ENCODE measurements around the gene HADH.
"Not testable (repeated sequence)": the region's sequence is repeated elsewhere in the genome, so short reads cannot be mapped to it uniquely, and the experiment has no call there.

The HADH gene

DNA sequence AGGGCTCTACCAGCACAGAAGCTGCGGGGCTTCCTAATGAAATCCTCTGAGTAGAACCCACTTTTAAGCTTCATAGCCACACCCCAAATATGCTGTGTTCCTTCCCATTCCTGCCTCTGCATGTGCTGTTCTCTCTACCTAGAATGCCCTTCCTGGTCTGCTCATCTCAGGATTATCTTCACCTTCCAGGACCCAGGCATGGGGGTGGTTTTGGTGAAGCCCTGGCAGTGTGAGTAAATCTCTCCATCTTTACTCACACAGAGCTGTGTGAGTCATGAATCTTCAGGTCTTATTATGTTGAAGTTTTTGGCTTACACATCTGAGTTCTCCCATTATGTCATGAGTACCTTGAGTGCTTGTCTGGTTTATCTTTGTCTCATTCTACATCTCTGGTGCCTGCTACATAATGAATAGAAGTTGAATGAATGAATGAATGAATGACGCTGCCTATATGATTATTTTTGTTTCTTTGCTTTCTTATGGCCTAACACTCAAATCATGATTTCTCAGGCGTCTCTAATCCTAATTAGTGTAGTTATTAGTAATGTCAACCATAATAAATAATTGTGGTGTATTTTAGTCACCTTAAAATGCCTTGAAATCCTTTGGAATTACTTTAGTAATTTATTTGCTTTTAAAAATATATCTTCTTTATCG lies 41.9 kb downstream of the HADH start:
- DNase-seq = no peak

DNA sequence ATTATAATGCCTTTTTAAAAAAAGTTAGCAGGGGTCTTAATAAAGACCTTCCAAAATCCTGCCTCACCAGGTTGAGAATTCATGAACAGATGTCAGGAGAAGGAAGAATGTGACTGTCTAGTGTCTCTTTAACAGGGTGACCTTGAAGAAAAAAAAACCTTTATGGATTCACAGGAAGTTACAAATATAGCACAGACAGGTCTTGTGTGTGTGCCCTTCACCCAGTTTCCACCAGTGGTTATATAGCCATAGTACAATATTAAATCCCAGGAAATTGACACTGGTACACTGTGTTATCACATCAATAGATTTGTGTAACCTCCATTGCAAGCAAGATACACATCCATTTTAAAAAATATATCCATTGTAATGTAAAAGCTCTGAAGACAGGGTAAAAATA lies 43.7 kb downstream of the HADH start:
- no peak for DNase-seq

GRCh38 chr4:108034565-108034964 lies 44.9 kb downstream of the HADH start:
- DNase-seq = no peak

GRCh38 chr4:108035691-108036090 lies 46.0 kb downstream of the HADH start:
- no peak for DNase-seq

- DNase-seq = peak; percentile 57 to 66
These were observed 46.5 kb downstream of the HADH start for GRCh38 chr4:108036213-108036612.

DNA sequence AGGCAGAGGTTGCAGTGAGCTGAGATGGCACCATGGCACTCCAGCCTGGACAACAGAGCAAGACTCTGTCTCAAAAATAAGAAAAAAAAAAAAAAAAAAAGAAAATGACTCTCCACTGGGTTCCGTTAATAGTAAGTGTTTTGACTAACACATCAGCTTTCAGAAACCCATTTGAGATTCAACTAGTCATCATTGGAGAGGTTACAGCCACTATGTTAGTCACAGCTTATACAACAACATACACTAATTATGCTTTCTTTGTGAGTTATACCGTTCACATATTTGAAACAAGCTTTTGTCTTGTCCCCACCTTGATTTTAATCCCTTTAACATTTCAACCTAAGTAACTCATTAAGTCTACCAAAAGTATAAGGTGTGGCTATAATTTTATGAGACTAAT lies 48.2 kb downstream of the HADH start:
- DNase-seq = no peak

DNA sequence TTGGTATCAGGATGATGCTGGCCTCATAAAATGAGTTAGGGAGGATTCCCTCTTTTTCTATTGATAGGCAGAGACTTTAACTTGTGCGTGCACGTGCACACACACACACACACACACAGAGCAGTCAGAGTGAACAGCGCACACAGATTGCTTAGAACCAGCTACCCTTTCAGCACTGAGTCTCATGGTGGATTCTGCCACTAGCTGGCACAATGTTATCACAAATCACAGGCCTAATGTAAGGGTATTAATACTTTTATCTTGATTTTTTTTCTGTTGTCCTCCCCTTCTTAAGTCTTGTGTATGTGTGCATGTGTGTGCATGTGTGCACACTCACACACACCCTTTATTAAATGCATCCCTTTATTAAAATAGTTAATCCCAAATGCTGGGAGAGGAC lies 53.2 kb downstream of the HADH start:
- DNase-seq = no peak

- no peak for DNase-seq
These were observed 53.8 kb downstream of the HADH start for GRCh38 chr4:108043526-108043925.

- no peak for DNase-seq
These were observed 55.4 kb downstream of the HADH start for GRCh38 chr4:108044951-108045686.

GRCh38 chr4:108045687-108046024 lies 56.0 kb downstream of the HADH start:
- no peak for DNase-seq

DNA sequence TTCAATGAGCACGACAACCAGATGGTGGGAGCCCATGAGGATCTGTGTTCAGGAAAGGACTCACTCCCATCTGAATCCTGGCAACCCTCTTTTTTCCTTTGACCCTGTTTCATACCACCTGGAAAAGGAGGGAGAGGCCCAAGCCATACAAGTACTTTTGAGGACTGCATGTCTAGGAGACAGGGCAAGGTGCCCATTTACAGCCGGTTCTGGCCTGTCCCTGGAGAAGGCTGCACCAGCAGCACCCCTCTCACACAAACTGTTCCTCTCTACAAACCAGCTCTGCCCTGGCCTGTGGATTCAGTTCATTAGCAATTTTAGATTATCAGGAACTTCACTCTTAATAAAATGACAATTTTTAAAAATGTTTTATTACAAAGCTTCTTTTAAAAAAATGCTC lies 57.5 kb downstream of the HADH start:
- no peak for DNase-seq

GRCh38 chr4:108048157-108048556 lies 58.5 kb downstream of the HADH start:
- DNase-seq = no peak

DNA sequence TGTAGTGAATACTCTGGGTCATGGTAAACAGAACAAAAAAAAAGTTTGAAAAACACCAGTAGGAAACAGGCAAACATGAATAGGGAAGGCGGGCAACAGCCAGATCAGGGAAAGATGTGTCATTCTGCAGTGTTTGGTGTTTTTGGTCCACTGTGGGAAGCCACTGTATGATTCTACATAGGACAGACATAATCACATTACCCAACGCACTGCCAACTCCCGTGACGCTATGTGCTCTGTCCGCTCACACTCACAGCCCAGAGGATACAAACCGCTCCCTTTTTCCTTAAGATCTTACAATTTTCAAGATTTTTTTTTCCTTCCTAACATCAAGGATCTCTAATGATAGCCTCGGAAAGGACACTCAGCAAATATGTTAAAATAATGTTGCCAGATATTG lies 59.3 kb downstream of the HADH start:
- no peak for DNase-seq

- DNase-seq = peak in 1 of 2 donors; percentile 56
These were observed 59.7 kb downstream of the HADH start for GRCh38 chr4:108049406-108049805.

DNA sequence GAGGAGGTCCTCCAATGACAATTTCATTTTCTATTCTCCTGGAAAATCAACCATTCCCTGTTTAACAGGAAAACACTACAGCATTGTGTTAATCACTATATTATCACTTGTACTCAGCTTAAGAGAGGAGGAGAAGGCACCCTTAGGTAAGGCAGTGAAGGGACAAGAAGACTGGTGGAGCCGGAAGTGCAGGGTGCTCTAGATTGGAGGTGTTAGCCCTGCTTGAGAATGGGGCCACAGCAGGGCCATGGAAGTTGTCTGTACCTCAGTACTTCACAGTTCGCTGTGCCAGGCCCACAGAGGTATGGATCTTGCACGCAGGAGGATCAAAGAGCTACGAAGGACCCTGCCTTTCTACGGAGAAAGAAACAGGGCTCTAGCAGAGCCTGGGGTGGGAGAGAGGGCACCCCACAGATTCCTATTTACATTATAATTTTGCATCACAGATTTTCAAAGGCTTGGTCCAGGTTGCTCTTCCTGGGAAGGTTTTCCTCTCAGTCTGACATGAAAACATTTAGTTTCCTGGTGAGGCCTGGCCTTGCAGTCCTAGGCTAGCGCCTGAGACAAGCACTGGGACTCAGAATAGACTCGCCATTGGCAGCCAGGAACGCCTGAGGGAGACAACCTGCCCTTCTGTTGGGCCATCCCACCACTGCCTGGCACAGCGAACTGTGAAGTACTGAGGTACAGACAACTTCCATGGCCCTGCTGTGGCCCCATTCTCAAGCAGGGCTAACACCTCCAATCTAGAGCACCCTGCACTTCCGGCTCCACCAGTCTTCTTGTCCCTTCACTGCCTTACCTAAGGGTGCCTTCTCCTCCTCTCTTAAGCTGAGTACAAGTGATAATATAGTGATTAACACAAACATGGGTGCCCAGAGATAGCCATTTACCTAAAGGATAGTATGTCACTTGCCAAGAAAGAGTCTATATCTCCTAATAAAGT lies 60.8 kb downstream of the HADH start:
- DNase-seq = not testable (repeated sequence)

DNA sequence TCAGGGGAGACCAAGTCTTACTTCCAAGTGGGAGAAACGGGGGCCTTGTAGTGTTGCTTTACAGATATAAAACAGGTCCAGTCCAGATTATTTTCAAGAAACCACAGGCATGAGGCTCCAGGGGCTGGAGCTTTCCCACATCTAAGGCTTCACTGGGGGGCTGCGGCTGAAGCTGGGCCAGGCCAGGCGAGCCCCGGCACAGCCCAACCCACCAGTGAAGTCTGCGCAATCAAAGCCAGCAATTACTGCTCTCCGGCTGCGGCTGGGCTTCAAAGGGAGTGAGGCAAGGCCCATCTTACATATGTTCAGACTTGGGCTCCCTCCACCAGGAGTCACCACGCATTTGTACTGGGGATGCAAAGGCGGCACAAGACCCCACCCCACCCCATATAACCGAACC lies 61.7 kb downstream of the HADH start:
- no peak for DNase-seq

DNA sequence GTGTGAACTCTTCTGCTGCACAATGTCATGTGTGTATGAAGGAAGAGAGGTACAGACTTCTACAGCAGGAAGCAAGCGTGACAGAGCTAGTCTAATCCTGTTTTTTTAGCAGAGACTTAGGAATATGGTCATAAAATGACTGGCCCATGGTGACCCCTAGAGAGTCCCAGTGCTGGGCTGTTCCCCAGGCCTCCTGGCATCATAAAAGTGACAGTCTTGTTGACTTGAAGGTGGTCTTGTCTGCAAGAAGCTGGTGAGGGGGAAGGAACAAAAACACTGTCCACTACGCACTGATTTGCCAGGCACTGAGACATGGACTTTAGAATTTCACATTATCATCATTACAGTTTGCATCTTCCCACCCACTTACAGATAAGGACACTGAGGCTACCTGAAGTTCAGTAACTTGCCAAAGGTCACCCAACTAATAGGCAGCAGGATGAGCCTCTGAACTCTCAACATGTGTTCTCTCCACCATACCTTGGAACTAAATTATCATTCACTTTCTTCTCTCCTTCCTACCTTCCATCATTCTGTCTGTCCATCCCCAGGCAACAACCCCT lies 63.0 kb downstream of the HADH start:
- DNase-seq = no peak

DNA sequence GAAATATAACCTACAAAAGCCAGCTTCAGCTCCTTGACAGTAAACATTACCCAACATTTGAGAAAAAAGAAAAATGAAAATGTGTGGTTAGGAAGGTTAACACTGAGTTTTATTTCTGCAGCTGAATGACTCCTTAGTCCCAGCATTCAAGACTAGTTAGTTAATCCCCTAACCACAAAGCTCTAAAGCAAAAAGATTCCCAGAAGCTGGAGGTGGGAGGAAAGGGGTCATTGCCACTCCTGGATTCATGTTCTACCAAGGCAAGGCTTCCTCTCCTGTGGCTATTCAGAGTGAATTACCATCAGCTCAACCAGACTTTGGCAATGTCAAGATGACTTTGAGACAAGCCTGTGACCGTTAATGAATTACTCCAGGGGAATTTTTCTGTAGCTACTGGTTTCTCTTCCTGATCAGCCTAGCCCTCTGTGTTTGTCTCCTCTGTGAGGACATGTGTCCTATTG lies 63.6 kb downstream of the HADH start:
- no peak for DNase-seq

- no peak for DNase-seq
These were observed 64.4 kb downstream of the HADH start for GRCh38 chr4:108054025-108054638.

- DNase-seq = no peak
These were observed 66.1 kb downstream of the HADH start for GRCh38 chr4:108055787-108056186.

GRCh38 chr4:108056418-108056817 lies 66.7 kb downstream of the HADH start:
- no peak for DNase-seq

DNA sequence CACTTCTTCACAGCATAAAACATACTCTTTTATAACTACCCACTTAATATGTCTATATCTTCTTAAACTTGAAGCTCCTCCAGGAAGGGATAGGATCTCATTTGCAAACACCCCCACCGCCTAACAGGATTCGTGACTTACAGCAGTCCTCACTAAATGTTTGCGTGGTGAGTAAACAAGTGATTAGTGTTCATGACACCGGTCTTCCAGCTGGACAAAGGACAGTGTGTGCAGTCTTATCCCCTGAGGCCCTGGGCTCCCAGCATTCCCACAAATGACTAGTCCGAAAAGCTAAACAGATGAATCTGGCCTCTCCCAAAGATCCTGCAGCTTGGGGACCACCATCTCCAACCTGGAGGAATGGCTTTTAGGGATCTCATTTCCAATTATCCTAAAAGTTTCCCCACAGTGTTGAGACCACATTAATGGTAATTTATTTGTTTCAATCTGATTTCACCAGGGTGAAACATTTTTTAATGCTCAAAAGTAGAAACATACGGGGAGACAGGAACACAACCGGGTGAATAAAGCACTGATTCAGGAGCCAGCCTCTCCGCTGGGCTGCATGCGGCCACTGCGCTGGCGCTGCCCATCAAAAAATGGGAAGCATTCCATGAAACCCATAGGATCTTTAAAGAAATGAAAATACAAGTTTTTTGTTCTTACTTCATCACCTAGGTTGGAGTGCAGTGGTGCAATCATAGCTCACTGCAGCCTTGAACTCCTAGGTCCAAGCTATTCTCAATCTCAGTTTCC lies 69.2 kb downstream of the HADH start:
- DNase-seq = no peak
